Heart left ventricle (tissue), 13 donors: ENCODE results near the gene BEX1.

Source experiments
- POLR2A ChIP-seq, 2 donors: fragments of 450-650 bp; IDR thresholded peaks; one replicate each; pipeline ENCODE4 v1.6.1; 2017; ENCODE audit warnings: antibody characterized with exemption in 2 of 2, mild to moderate bottlenecking in 2 of 2, moderate library complexity in 2 of 2
- TF ChIP-seq, protein P1 (sequence below), 12 donors: fragments of 200-600 bp; sonication (generic) in 4 of 12; IDR thresholded peaks; one replicate each; pipeline versions ENCODE4 v1.5.0 to v1.8.0; 2018 to 2022; ENCODE audit warnings: antibody characterized with exemption in 12 of 12, mild to moderate bottlenecking in 5 of 12
- donor health status: ischemic (EF 13 %, LVEDD 7.1; RV severe dilation, severe dysfunction).
- donor health status: DM: no; HTN: yes; CAD: no.
- donor health status: DM: no; HTN: no; CAD: no.
- donor health status: ischemic (EF 25% LVEDD 6.9; RV normal size, moderate dysfunction).
- donor health status: ischemic (EF 25% LVEDD 5.7; RV mildly dilated, moderate dysfunction).
- donor health status: ischemic (EF 35%, LVEDD 5.7; RV mildly dilated, moderate dysfunction).
- donor health status: nonischemic (EF 11% LVEDD 7.7; RV severe dilation, severe dysfunction).
- donor health status: DM: yes; HTN: yes; CAD: no.
- donor health status: PGD.
- donor health status: ischemic (EF 29% LVEDD 5.4; RV normal size, mild dysfunction).
- donor health status: nonischemic (EF 23%, LVEDD 6.1; RV moderate dilation, normal function).

DNA sequence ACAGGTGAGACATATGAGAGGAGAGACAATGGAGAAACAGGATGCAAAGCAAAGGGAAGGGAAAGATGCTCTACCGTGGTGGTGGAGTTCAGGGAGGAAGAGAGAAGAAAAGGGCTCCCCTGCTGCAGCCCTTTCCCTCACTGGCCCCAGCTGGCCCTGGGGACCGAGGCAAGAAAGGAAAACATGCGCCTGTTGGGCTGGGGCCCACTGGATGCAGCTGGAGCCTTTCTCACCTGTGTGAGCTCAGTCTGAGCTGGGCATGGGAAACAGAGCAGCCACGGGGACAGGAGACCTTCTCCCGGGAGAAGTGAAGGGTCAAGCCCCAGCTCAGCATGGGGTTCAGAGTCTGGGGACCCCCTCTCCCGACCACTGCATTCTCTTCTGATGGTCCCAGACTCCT lies 17.1 kb upstream of the BEX1 start:
- TF ChIP-seq, protein P1, sequence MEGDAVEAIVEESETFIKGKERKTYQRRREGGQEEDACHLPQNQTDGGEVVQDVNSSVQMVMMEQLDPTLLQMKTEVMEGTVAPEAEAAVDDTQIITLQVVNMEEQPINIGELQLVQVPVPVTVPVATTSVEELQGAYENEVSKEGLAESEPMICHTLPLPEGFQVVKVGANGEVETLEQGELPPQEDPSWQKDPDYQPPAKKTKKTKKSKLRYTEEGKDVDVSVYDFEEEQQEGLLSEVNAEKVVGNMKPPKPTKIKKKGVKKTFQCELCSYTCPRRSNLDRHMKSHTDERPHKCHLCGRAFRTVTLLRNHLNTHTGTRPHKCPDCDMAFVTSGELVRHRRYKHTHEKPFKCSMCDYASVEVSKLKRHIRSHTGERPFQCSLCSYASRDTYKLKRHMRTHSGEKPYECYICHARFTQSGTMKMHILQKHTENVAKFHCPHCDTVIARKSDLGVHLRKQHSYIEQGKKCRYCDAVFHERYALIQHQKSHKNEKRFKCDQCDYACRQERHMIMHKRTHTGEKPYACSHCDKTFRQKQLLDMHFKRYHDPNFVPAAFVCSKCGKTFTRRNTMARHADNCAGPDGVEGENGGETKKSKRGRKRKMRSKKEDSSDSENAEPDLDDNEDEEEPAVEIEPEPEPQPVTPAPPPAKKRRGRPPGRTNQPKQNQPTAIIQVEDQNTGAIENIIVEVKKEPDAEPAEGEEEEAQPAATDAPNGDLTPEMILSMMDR (IDR thresholded peaks at IDR 0.05), result no peak
- no peak for TF ChIP-seq POLR2A (IDR thresholded peaks at IDR 0.05)
